Dermis microvascular lymphatic vessel endothelial cell (primary cell): ENCODE measurements around the gene ALAD. TPM values are rescaled to one million over a fixed set of nuclear protein-coding genes. Genes with fewer than 3 reads are reported as not detected.
A peak's percentile ranks its signal among the peaks of the same experiment; 100 is the strongest.
"Not testable (repeated sequence)": the region's sequence is repeated elsewhere in the genome, so short reads cannot be mapped to it uniquely, and the experiment has no call there.

Source experiments
- DNase-seq, 2 donors: peaks; one replicate each; pipeline versions ENCODE4 v3.0.0 to v3.0.0-alpha.2; 2010; ENCODE audit warnings: low read depth in 2 of 2
- total RNA-seq: library from RNA; depleted of rRNA; stranded (reverse); fragments of >200 nt; gene quantifications from 2 replicates; pipeline ENCODE4 v1.2.1, GENCODE V29; 2014

Gene ALAD
- total RNA-seq, 1 donor from 2014 or later: 13.6 TPM

DNA sequence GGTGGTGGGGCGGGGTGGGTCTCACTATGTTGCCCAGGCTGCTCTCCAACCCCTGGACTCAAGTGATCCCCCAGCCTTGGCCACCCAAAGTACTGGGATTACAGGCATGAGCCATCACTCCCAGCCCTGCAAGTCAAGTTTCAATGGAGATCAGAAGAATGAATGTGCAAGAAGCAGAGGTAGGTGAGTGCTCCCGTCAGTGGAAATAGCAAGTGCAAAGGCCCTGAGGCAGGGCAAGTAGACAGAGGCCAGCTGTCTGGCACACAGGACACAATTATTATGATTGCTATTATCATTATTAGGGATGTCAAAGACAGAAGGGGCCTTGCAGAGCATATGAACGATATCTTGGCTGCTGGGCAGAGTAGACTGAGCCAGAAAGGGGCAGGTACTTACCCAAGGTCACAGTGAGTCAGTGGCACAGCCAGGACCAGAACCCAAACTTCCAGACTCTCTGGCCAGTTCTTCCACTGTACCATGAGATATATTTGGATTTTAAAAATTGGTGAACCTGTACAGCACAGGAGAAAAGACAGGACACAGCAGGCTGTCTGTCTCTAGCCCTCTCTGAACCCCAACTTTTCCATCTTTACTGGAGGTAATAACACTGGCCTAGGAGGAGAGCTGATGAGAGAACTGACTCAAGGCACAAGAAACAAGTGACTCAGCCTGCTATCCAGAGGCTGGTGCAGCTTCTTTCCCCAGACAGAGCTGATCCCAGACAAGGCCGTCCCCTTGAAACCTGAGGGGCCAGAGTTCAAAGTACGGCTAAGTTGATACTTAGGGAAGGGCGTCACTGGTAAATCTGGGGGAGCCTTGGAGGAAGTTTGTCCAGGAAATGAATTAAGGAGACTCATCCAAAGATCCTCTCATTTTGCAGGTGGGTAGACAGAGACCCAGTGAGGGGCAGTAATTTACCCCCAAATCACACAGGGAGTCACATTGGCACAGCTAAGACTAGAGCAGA is 25.7 kb downstream of the ALAD start:
- no peak for DNase-seq

DNA sequence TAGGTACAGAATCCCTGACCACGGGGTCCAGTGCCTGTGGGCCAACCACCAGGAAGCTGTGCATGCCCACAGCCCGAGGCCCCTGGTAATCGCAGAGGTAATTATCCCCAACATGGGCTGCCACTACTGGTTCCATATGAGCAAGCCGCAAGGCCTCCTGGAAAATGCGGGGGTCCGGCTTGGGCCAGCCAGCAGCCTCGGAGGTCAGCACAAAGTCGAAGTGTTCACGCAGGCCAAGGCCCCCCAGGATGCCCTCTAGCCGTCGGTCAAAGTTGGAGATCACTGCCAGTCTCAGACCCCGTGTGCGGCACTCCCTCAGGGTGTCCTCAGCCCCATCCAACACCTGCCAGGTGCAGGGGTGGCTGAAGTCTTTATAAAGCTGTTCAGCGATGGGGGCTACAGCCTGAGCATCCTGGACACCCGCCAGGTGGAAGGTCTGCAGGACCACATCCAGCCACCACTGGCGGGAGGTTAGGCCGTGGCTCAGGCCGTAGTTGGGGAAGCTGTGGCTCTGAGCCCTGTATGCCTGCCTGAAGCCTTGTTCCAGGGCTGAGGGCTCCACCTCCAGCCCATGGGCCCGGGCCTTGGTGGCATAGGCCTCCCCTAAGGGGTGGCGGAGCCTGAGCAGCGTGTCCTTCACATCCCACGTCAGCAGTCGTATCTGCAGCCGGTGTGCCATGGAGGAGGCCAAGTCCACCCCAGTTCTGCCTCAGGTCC is 27.2 kb downstream of the ALAD start:
- no peak for DNase-seq

DNA sequence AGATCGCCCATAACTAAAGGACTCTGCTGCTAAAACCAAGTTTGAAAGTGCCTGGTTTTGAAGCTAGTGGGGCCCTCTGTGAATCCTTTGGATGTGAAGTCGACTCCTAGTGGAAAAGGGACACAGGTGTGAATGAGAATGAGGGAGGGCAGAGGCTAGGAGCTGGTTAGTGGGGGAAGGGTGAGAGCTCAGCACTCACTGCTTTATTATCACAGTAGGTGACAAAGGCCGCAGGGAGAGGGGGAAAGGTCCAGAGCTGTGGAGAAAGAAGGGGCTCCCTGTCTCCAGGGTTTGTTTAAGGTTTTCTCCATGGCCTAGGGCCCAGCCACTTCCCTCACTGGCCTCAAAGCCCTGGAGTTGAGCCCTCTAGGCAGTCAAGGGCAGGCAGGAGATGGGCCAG is 27.8 kb downstream of the ALAD start:
- DNase-seq: no peak

- no peak for DNase-seq
Measured at GRCh38 chr9:113372059-113372458, 29.0 kb downstream of the ALAD start.

DNA sequence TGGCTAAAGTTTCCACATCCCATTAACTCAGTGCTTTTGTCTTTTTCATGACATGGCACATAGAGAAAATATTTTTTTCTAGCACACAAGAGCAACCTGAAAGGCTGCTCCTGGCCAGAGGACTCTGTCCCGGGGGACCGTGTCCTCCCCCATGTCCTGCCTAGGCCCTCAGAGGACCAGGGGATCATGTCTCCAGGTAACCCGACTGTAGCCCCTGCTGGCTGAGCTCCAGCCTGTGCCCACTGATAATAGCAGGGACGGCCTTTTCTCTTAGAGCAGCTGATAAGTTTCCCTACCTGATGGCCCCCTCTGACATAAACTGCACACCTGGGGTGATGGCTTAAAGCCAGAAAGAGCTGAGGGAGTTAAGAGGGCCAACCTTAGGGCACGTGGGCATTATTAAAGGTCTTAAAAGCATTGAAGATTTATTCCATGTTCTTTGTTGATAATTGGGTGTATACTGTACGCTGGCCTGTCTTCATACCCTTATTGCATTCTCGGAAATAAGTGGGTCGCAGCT is 30.2 kb downstream of the ALAD start:
- DNase-seq: no peak

GRCh38 chr9:113369855-113370140 is 31.3 kb downstream of the ALAD start:
- DNase-seq: no peak

DNA sequence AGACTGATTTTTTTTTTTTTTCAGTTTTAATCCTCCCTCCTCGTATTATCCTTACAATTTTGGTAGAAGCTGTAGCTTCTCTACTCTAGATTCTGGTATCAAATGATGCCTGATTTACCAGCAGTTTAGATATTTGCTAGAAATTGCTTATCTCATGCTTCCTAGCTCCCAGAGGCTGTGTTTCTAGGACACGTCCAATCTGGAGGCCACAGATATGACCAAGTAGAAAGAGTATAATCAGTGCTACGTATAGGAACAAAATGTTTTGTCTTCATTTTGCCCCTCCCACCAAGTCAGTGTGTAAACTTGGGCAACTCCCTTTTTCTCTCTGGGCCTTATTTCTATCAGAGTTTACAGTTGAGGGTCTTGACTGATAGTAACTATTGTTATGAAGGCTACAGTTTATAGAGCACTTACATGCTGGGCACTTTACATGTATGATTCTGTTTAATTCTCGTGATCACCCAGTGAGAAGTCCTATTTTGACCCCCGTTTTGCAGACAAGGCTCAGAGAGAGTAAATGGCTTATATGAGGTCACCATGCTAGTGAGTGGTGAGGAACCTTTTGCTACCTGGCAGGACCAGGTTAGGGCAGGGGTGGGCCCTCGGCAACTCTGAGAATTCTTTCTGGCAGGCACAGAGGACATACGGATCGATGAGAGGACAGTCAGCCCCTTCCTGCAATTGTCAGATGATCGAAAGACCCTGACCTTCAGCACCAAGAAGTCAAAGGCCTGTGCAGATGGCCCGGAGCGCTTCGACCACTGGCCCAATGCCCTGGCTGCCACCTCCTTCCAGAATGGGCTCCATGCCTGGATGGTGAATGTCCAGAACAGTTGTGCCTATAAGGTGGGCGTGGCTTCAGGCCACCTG is 31.9 kb downstream of the ALAD start:
- no peak for DNase-seq

DNA sequence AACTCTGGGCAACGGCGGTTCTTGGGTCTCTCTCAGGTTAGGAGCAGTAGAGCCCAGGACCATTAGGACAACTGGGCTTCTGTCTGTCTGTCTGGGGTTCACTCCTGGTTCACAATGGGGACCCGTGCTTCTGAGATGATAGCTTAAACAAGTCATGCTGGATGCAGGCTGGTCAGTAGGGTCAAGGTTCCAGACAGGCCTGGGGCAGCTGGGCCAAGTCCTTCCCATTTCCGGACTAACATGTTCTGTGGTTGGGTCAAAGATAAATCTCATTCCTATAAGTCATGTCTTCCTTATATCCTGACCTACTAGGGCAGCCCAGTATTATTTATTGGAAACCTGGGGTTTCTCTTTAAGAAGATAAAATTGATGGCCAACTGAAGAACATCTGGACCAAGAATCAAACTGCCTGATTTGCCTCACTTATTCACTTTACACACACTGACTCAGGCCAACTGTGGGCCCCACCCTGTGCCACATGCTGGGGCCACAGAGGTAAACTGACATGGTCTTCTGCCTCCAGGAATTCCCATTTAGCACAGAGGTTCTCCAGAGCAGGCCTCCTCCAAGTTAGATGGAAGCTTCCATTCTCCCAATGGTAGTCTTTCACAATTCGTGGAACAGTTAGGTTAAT is 32.6 kb downstream of the ALAD start:
- no peak for DNase-seq

GRCh38 chr9:113365652-113366051 is 35.4 kb downstream of the ALAD start:
- DNase-seq: not testable (repeated sequence)

DNA sequence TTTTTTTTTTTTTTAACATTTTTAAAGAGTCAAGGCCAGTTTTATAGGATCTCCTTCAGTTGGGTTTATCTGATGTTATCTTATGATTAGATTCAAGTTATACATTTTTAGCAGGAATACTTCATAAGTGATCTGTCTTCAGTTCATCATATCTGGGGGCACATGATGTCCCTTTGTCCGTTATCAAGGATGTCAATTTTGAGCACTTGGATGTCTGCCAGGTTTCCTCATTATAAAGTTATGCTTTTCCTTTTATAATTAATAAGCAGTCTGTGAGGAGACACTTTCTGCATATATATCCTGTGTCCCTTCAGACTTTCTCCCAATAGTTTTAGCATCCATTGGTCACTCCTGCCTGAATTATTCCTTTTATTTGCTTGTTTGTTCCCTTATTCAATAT is 36.1 kb downstream of the ALAD start:
- no peak for DNase-seq

GRCh38 chr9:113363336-113363735 is 37.7 kb downstream of the ALAD start:
- DNase-seq: no peak

- peak in 1 of 2 donors; percentile 35 for DNase-seq
Measured at GRCh38 chr9:113361304-113362018, 39.6 kb downstream of the ALAD start.

DNA sequence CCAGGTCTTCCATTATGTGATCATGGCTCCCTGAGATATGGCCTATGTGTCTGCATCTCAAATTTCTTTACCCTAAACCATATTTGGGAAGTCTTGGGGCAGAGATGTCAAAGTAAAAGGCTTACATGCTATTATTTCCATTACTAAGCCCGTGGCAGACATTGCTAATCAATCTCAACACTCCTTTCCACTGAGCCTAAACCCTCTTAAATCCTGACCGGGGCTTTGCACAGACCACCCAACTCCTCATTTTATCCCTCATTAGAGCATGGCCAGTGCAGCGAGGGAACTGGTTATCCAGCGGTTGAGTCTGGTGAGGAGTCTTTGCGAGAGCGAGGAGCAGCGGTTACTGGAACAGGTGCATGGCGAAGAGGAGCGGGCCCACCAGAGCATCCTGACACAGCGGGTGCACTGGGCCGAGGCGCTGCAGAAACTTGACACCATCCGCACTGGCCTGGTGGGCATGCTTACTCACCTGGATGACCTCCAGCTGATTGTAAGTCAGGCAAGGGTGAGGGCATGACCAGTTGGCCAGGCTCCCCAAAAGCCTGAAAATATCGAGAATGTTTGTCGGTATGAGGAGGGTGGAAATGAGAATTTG is 40.7 kb downstream of the ALAD start:
- no peak for DNase-seq

DNA sequence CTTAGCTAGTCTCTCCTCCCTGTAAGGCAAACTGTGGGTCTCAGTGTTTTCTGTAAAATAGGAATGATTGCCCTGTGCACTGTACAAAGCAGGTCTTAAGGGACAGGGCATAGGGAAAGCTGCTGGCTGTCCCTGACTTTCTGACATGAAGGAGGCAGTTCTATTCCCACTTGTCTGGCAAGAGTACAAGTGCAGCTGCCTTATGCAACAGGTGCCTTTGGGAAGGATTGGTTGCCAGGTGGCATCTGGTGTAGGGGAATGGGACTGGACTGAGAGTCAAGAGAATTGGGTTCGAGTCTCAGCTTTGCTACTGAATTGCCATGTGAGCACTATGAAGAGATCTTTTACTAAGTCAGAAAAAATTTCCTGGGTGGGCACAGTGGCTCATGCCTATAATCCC is 41.7 kb downstream of the ALAD start:
- DNase-seq: no peak

DNA sequence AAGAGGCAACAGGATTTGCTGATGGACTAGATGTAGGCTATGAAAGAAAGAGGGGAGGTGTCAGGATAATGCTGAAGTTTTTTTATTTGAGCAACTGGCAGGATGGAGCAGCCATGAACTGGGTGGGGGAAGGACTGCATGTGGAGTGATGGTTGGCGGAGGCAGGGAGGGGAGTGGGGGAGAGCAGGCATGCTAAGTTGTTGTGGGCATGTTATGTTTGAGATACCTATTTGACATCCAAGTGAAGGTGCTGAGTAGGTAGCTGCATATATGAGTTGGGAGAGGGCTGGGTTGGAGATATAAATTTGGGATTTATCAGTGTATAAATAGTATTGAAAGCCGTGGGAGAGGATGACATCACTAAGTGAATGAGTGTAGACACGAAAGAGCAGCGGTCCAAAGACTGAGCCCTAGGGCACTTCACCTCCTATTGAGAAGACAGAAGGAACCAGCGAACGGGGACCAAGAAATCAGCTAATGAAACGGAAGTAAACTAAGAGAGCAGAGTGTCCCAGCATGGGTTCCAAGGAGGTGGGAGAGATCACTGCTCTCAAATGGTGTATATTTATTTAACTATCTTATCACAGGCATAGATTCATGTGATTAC is 44.3 kb downstream of the ALAD start:
- no peak for DNase-seq

DNA sequence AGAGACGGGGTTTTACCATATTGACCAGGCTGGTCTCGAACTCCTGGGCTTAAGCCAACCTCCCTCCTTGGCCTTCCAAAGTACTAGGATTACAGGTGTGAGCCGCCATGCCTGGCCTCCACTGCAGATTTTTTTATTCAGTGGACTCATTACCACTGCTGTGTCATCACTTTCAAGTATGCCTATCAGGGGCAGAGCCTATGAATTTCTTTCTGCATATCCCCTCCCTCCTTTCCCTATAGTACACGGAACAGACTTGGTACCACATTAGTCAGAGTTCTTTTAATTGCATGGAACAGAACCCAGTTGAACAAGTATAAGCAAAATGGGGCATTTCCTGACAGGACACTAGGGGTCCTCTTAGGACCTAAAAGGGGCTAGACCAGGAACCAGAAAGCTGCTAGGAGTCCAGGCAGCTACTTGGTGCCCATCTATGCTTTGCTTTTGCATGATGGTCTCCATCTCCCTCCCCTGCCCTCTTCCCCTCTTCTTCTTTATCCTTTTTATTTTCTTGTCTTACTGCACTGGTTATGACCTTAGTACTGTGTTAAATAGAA is 46.0 kb downstream of the ALAD start:
- no peak for DNase-seq

DNA sequence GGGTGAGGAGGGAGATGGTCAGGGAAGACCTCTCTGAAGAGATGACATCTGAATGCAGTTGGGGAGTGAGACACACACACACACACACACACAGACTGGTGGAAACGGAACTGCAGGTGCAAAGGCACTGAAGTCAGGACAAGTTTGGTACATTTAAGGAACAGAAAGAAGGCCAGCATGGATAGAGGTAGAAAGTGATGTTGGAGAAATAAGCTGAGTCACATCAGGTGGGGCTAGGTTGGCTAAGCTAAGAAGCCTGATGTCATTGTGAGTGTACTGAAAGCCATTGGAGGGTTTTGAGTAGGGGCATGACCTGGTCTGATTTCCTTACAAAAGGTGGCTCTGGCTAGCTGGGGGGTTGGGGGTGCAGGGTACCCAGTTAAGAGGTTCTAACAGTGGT is 48.7 kb downstream of the ALAD start:
- no peak for DNase-seq

- DNase-seq: no peak
Measured at GRCh38 chr9:113352006-113352405, 49.1 kb downstream of the ALAD start.

- DNase-seq: no peak
Measured at GRCh38 chr9:113350937-113351336, 50.1 kb downstream of the ALAD start.
